ENCODE measurements around the gene PTPRN2. TPM values are rescaled to one million over a fixed set of nuclear protein-coding genes. Genes with fewer than 3 reads are reported as not detected.

The PTPRN2 gene
- total RNA-seq, 4 donors from 2014 or later = 2.0 to 9.5 (median 2.6) TPM

DNA sequence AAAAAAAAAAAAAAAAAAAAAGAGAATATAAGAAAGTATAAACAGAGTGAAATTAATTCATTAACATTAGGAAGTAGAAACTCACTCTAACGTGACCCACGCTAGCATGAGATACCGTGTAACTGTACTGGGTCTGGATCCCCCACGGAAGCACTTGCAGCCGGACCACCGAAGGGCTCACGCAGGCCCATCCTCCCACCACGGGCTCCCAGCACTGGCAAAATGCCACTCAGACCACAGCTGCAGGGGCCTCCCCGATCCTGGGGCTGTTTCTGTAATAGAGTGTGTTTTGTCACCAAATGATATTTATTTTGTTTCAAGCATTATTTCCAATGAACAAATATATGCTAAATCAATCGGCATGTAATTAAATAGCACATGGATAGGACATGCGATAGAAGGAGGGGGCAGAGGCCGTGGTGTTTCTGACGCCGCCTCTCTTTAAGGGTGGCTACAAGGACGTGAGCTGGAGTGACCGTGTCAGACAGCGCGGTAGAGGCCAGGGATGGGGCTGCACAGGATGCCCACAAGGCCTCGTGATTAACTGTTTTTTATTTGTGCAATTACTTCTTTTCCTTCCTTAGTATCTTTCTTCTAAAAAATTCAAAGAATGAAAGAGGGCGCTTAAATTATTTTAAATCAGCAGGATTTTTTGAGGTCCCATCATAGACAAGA lies 568.5 kb downstream of the PTPRN2 start:
- TF ChIP-seq CTCF (IDR thresholded peaks at IDR 0.05) = no peak
- DNase-seq (ENCODE audit: low spot score) (no peak), ATAC-seq (ENCODE audit: low FRiP score) (no peak)

DNA sequence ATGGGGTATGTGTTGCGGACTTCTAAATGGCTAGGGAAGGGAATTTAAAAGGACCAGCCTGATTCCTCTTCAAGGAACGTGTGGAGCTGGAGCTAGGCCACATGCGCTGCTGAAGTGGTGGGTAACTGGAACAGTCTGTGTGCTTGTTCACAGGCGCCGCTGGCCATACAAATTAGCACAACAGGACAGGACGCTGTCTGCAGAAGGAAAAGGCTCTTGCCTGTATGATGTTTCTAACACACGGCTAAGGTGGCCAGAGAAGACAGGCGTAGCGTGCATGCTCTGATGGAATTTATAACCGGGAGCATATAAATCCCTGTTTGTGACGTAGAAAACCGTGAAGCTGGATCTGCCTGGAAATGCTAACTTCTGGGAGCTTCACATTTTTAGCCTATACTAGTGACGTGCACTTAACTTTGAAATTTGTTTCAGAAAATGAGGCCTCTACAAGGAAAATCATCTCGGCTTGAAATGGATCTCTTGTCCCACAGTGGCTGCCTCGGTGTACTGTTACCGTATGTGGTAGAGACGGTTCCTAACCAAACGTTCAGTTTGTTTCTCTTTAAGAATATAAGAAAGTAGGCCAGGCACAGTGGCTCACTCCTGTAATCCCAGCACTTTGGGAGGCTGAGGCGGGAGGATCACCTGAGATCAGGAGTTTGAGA lies 569.4 kb downstream of the PTPRN2 start:
- no peak for TF ChIP-seq CTCF (IDR thresholded peaks at IDR 0.05)

GRCh38 chr7:158017111-158018097 lies 570.2 kb downstream of the PTPRN2 start:
- DNase-seq (ENCODE audit: low spot score) (no peak), ATAC-seq (ENCODE audit: low FRiP score) (peak; percentile 51)
- TF ChIP-seq CTCF (IDR thresholded peaks at IDR 0.05) = no peak

More for the DNA sequence above, 569.4 kb downstream of the PTPRN2 start:
- DNase-seq (ENCODE audit: low spot score) (no peak), ATAC-seq (ENCODE audit: low FRiP score) (no peak)

GRCh38 chr7:158016180-158017097 lies 571.2 kb downstream of the PTPRN2 start:
- peak; percentile 29 for ATAC-seq (ENCODE audit: low FRiP score)
- no peak for DNase-seq (ENCODE audit: low spot score)
- no peak for TF ChIP-seq CTCF (IDR thresholded peaks at IDR 0.05)

DNA sequence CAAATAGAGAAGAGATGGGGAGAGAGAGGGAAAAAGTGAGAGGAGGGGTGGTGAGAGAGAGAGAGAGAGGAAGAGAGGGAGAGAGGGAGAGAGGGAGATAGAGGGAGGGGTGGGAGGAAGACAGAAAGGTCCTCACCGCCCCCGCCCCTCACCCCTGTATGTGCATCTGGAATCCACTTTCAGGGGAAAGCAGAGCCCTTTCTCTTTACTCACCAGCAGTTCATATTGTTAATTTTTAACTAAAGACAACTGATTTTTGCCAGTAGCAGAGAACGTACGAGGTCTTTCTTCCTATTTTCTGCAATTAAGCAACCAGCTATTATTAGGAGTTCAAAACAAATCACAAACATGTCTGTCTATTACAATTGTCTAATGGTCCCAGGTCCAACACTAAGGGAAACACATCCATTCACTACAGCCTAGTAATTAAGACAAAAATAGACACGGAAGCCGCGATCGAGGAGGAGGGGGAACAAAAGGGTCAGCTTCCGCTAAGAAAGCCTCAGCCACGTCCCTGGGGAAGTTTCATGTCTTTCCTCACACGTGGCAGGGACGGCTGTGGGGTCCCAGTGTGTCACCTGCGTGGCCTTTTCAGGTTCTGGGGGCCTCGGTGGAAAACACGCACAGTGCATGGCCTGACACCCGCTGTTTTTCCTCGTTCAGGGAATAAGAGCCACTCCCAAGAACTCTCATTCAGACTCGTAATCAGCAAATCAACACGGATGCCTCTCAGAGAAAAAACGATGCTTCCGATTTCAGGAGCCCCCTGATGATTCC lies 572.0 kb downstream of the PTPRN2 start:
- DNase-seq (ENCODE audit: low spot score) (no peak), ATAC-seq (ENCODE audit: low FRiP score) (no peak)
- TF ChIP-seq CTCF (IDR thresholded peaks at IDR 0.05) = no peak

Data from omental fat pad (tissue), 4 donors.